GM21381 (cell line): ENCODE data around the gene PLXNA4.

Source experiments
- ATAC-seq: cut with Tn5 transposase; IDR thresholded peaks from one replicate; pipeline ENCODE4 v1.9.1; 2021; ENCODE audit warnings: mild to moderate bottlenecking, moderate library complexity; ENCODE audit not compliant: unreplicated experiment

The PLXNA4 gene

GRCh38 chr7:132250480-132251326 is 325.6 kb downstream of the PLXNA4 start:
- no peak for ATAC-seq

DNA sequence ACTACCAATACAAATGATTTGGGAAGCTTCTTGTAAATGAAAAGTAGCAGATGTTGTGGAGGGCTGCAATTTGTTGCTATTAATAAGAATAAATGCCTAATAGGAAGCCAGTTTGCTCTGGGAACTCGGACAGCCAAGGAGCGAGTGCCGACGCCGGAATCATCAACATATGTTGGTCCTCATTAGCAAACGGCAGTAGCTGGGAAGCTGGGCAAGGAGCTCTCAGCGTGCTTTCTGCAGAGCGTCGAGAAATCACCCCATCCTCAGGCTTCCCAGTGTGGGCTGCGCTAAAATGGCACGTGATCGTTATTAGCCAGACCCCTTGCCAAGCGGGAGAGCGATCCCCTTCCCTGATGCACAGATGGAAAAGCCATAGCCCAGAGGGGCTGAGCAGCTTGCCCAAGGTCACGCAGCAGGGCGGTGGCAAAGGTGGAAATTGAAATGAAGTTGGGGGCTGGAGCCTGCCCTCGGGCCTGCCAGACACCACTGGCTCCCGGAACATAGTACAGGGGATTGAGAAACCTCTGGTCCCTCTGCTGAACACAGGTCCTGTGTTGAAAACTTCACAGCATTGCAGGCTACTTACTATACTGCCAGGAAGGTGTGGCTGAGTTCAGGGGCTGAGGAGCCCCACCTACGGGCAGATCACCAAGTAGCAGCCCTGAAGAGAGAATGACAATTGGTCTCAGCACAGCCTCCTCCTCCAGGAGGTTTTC is 326.9 kb downstream of the PLXNA4 start:
- ATAC-seq = no peak

- no peak for ATAC-seq
Measured at GRCh38 chr7:132248841-132249240, 327.4 kb downstream of the PLXNA4 start.

GRCh38 chr7:132247995-132248618 is 328.2 kb downstream of the PLXNA4 start:
- no peak for ATAC-seq

DNA sequence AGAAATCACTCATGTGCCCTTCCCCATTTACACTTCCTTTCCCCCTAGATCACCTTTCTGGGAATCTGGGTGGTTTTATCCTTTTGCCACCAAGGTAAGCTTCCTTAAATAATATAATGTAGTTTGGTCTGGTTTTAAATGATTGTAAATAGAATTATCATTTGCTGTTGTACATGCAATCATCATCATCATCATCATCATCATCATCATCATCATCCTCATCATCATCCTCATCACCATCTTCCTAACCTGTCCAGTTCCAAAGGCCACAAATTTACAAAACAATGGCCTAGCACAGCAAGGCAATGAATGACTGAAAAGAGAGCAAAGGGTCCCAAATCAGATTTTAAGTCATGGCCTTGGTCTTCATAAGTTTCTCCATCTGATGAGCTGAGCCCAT is 329.7 kb downstream of the PLXNA4 start:
- no peak for ATAC-seq

GRCh38 chr7:132245539-132245938 is 330.7 kb downstream of the PLXNA4 start:
- no peak for ATAC-seq

DNA sequence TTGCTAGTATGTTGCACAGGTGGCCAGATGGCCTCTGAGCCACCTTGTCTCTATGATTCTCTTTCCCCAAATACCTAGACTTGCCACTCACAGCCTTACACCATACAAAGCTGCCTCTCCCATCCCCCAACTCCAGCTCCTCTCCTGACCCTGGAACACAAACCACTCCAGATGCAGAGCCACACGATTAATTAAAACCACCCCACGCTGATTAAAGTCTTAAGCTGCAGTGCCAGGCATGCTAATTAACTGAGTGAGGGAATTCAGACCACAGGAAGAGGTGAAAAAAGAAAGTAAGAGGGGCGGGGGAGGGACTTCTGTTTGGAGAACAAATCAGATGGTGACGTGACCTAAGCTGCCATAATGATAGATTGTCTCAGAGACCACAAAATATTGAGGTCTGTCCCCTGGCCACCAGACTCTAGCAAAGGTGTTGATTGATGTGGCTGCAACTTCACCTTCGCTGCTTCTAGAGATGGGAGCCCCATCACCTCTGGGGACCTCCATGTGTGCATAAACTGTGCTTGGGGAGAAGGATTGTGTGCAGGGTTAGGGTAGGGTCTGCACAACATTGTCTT is 331.3 kb downstream of the PLXNA4 start:
- no peak for ATAC-seq

DNA sequence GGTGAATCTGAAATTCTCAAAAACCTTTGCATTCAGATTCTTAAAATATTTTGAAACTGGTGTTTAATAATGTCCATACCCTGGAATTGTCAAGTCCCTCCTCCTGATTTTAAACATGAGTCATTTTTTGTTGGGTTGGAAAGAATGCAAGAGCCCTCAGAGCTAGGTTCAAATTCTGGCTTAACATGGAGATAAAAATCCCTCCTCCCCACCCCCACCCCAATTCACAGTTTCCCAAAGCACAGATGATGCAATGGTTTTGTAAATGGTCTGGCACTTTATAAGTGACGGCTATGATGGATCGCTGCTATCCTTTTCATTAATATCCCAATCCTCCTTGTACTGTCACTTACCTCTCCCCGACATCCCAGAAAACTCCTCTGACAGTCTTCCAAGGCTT is 332.8 kb downstream of the PLXNA4 start:
- ATAC-seq = no peak

GRCh38 chr7:132243051-132243450 is 333.2 kb downstream of the PLXNA4 start:
- no peak for ATAC-seq

- no peak for ATAC-seq
Measured at GRCh38 chr7:132242192-132242812, 334.0 kb downstream of the PLXNA4 start.

GRCh38 chr7:132240821-132241422 is 335.3 kb downstream of the PLXNA4 start:
- ATAC-seq = no peak

DNA sequence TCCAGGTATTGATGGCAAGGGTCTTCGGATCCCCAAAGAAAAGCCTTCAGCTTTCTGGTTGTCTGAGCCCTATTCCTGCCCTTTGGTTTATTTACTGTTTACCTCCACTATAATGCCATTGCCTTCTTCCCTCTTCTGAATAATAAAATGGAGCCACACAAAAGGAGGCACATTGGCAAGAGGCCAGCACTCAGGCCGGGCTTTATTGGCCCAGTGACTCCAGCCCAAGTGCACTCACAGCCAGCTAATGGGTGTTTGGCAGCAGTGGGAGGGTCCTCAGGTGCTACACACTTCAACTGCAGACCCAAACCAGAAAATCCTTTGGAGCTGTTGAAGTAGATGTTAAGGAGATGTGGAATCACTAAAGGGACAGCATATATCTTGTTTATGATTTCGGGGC is 336.0 kb downstream of the PLXNA4 start:
- no peak for ATAC-seq

DNA sequence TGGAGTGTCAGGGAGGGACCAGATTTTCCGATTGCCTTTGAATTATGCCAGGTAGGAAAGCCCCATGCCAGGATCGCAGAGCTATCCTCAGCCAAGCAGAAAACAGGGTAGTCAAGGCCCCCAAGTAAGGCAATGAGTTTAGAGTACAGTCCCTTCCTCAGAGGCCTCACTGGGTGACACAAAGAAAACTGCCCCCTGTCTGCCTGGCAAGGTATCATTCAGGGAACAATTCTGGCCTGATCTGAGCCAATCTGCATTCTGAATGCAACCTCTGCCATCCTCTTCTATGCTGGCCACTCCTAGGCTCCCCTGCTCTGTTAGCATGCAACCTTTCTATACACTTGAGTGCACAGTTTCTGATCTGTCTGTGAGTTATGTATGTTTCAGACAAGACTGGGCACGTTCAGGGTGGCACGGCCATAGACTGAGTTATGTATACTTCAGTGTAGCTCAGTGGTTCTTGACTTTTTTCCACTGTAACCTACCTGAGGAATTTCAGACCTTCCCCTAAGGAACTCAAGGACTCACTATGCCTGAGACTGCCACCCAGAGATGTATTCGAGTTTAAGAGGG is 336.8 kb downstream of the PLXNA4 start:
- no peak for ATAC-seq

DNA sequence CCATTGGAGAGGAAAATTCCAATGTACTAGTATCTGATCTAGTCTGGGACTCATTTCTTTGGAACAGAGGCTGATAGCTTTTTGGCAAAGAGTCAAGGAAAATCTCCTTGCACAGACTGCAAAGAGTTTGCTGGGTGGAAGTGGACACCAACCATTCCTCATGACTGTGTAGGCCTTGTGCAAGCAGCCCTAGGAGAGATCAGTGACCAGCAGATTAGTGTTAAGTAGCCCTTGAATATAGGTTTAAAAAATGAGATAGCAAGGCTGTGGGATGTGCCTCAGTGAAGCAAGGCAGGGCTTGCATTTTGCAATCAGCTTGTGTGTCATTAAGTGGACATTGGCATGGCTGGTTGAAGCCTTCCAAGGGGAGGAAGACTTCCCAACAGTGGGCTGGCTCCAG is 341.6 kb downstream of the PLXNA4 start:
- ATAC-seq = no peak

- ATAC-seq = no peak
Measured at GRCh38 chr7:132232406-132232805, 343.9 kb downstream of the PLXNA4 start.

DNA sequence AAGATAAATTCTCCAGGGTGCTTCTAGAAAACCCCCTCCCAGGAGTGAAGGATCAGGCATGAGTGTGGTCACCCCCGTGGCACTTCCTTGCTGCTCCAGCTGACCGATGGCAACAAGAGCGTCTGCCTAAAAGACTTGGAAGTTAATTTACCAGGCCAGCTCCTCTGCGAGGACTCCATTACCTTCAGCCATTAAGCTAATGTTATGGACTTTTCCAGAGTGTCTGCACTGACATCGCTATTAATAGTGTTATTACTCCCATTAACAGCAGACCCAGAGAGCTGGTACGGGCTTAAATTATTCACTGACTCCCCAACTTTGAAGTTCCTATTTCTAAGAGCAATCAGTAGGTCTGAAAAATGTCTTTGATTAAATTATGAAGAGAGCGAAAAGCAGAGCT is 345.8 kb downstream of the PLXNA4 start:
- ATAC-seq = no peak

GRCh38 chr7:132228240-132228639 is 348.0 kb downstream of the PLXNA4 start:
- ATAC-seq = no peak

- ATAC-seq = no peak
Measured at GRCh38 chr7:132226957-132227290, 349.3 kb downstream of the PLXNA4 start.

DNA sequence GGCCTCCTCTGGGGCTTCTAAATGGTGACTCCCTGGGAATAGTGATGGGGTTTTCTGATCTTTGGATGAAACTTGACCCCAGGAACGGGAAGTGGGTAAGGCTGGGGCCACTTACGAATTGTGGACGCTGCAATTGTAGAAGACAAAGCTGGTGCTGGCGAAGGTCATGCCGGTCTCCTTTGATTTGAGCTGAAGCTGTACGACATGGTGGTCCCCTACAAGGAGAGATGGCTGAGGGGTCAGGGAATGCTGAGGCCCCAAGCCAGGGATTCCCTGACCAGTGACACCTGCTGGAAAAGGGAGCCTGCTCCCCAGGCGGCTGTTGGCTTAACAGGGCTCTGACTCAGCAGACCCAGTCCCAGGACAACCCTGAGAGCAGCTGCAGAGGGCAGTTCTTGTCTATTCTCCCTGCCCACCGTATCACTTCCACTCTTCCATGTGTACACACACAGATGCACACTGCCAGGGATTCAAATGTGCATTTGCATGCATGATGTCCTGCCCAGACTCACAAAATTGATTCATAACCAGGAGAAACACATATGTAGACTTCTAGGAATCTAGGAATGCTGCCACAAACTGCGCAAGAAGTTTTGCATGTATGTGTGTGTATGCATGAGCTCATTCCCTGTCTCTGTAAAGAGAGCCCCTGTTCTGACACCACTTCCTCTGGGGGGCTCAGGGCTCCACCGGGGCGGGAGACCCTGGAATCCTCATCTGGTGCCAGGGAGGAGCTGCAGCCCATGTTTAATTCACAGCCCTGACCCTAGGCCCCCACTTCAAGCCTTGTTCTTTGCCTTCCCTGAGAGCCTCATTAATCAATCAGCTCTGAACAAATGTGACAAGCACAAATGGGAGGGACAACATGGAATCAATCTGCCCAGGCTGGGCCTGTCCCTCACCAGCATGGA is 350.0 kb downstream of the PLXNA4 start:
- no peak for ATAC-seq
